DMS114 treated with DMSO at 0.1 percent for 48 hours (cell line): ENCODE results near the gene THAP11.
"Not testable (repeated sequence)": the region's sequence is repeated elsewhere in the genome, so short reads cannot be mapped to it uniquely, and the experiment has no call there.

Source experiments
- DNase-seq: peaks from one replicate; lab custom pipeline; 2025; ENCODE audit not compliant: unreplicated experiment; lab: John Stamatoyannopoulos, UW

THAP11 gene

GRCh38 chr16:67862623-67863583, 20.8 kb downstream of the THAP11 start:
- DNase-seq, result no peak

- DNase-seq, result not testable (repeated sequence)
Observed at GRCh38 chr16:67864044-67864443, 21.9 kb downstream of the THAP11 start.

DNA sequence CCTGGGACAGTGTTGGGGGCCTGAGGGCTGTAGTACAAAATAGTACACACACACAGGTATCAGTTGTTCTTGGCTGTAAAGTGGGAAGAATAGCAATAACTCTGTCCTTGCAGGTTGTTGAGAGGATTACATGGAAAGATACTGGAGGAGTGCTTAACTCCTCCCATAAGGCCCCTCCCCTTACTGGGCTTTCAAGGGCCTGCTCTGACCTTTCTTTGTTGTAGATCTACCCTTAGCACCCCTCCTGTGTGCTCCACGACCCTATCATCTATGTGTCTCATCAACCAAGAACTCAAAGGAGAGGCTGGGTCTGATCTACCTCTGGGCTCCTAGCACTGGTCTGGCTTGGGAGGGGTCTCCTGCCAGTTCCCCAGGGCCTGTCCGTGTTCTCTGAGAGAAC, 22.5 kb downstream of the THAP11 start:
- no peak for DNase-seq

GRCh38 chr16:67865318-67865717, 23.2 kb downstream of the THAP11 start:
- peak; percentile 28 for DNase-seq

GRCh38 chr16:67868290-67868689, 26.2 kb downstream of the THAP11 start:
- no peak for DNase-seq

DNA sequence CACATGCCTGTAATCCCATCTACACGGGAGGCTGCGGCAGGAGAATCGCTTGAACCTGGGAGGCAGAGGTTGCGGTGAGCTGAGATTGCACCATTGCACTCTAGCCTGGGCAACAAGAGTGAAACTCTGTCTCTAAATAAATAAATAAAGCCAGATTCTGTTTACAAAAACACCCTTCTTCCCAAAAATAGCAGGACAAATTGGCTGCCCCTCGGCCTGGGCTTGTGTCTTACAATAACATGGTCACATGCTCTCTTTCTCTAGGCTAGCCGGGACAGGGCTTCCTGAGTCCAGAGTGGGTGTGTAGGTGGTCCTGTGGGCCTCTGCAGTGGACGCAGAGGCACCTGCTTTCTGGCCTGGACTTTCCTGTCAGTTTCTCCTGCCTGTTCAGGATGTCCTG, 27.5 kb downstream of the THAP11 start:
- DNase-seq, result no peak

DNA sequence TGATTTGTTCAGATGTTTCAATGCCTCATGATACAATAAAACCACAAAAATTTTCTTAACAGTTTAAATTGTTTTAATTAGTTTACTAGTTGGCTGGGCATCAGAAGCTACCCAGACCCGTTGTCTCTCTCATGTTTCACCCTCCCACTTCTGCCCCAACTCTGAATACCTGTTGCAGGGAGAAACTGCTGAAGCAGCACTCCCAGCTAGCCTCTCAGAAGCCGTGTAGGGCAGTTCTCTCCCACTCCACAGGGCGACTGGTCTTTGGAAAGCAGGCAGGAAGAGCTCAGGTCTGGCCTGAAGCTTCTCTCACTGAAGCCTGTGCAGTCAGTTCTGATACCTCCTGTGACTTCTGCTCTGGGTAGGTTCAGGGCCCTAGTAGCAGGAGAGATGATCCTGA, 29.1 kb downstream of the THAP11 start:
- no peak for DNase-seq

- no peak for DNase-seq
Observed at GRCh38 chr16:67872131-67872630, 30.1 kb downstream of the THAP11 start.

DNA sequence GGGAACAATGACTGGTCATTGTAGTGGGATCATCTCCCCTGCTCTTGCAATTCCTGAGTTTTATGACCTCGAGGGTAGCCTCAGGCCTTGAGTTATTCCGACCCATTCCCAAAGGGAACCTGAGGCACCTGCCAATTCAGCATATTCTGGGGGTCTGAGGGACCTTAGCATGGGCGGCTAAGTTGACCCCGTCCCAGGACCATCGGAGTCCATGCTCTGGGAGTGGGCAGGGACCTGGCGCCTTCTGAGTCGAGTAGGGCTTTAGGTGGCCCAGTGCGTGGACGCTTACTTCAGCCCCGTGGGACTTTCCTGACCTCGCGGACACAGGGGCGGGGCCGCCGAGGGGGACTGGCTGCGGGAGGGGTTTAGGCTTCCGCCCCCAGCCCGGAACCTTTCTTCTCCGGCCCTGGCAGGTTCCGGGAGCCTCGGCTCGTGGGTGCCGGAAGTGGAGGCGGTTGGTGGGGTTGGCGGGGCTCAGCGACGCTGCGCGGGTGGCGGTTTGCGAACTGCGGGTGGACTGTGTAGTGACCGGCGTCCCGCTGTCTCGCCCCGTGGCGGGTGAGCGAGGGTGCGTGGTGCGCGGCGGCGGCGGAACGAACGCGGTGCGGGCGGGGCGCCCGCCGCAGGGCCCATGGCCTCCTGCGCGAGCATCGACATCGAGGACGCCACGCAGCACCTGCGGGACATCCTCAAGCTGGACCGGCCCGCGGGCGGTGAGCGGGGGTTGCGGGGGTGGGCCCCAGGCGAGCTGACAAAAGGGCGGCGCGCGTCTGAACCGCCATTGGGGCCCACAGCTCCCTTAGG, 30.7 kb downstream of the THAP11 start, which contains the start of gene EDC4:
Gene EDC4, plus strand, starts transcription at position 422 of the 804 bp plus-strand sequence. Its CDS starts 210 bp downstream, at position 632.
- DNase-seq, result peak; percentile 68

GRCh38 chr16:67873435-67874370, 31.6 kb downstream of the THAP11 start:
- DNase-seq, result no peak

- no peak for DNase-seq
Observed at GRCh38 chr16:67874372-67874771, 32.3 kb downstream of the THAP11 start.

DNA sequence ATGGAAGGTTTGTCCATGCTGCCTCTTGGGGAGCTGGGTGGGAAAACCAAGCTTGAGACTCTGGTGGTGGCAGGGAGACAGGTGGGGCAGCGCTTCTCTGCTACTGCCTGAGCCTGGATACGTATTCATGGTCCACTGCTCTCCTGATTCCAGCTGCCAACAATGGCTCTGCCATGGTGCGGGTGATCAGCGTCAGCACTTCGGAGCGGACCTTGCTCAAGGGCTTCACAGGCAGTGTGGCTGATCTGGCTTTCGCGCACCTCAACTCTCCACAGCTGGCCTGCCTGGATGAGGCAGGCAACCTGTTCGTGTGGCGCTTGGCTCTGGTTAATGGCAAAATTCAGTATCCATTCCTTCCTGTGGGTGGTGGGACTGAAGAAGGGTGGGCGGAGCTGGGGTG, 34.9 kb downstream of the THAP11 start:
- no peak for DNase-seq

DNA sequence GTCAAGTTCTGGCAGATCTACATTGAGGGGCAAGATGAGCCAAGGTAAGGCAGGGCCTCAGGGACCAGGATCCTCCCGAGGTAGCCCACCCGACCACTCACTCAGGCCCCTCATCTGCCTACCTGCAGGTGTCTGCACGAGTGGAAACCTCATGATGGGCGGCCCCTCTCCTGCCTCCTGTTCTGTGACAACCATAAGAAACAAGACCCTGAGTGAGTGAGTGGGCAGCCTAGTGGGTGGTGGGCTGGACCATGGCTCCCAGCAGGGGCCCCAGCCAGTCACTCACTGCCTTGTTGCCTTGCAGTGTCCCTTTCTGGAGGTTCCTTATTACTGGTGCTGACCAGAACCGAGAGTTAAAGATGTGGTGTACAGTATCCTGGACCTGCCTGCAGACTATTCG, 36.1 kb downstream of the THAP11 start:
- no peak for DNase-seq

DNA sequence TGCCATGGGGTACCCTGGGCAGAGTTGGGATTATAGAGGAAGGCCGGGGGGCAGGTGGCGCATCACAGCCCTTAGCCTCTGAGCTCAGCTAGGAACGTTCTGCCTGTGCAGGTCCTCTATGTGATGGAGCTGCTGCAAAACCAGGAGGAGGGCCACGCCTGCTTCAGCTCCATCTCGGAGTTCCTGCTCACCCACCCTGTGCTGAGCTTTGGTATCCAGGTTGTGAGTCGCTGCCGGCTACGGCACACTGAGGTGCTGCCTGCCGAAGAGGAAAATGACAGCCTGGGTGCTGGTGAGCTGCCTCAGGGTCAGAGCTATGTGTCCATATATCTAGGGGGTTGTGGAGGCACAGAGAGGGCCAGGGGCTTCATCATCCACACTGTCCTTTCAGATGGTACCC, 36.7 kb downstream of the THAP11 start:
- DNase-seq, result no peak

GRCh38 chr16:67879462-67879861, 37.3 kb downstream of the THAP11 start:
- no peak for DNase-seq

GRCh38 chr16:67879936-67880335, 37.8 kb downstream of the THAP11 start:
- DNase-seq, result no peak

DNA sequence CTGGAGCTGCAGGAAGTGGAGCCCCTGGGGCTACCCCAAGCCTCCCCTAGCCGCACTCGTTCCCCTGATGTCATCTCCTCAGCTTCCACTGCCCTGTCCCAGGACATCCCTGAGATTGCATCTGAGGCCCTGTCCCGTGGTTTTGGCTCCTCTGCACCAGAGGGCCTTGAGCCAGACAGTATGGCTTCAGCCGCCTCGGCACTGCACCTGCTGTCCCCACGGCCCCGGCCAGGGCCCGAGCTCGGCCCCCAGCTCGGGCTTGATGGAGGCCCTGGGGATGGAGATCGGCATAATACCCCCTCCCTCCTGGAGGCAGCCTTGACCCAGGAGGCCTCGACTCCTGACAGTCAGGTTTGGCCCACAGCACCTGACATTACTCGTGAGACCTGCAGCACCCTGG, 38.5 kb downstream of the THAP11 start:
- no peak for DNase-seq

GRCh38 chr16:67881621-67882161, 39.6 kb downstream of the THAP11 start:
- no peak for DNase-seq

- DNase-seq, result no peak
Observed at GRCh38 chr16:67882374-67883145, 40.4 kb downstream of the THAP11 start.
